ENCODE measurements around the gene NIFK.
"Not testable (repeated sequence)": the region's sequence is repeated elsewhere in the genome, so short reads cannot be mapped to it uniquely, and the experiment has no call there.

NIFK gene

GRCh38 chr2:121754851-121755236 is 18.2 kb upstream of the NIFK start:
- DNase-seq (ENCODE audit: low spot score), result no peak
- no peak for TF ChIP-seq CTCF (IDR thresholded peaks at IDR 0.05; ENCODE audit: extremely low read depth, missing control alignments)

- DNase-seq (ENCODE audit: low spot score), result no peak
- TF ChIP-seq CTCF (IDR thresholded peaks at IDR 0.05; ENCODE audit: extremely low read depth, missing control alignments), result no peak
Measured at GRCh38 chr2:121748202-121748601, 11.5 kb upstream of the NIFK start.

GRCh38 chr2:121746071-121746578 is 9.4 kb upstream of the NIFK start:
- TF ChIP-seq CTCF (IDR thresholded peaks at IDR 0.05; ENCODE audit: extremely low read depth, missing control alignments), result no peak

GRCh38 chr2:121741450-121741849 is 4.8 kb upstream of the NIFK start:
- DNase-seq (ENCODE audit: low spot score), result no peak
- TF ChIP-seq CTCF (IDR thresholded peaks at IDR 0.05; ENCODE audit: extremely low read depth, missing control alignments), result no peak

More at GRCh38 chr2:121746071-121746578, 9.4 kb upstream of the NIFK start:
- no peak for DNase-seq (ENCODE audit: low spot score)

GRCh38 chr2:121740973-121741372 is 4.3 kb upstream of the NIFK start:
- DNase-seq (ENCODE audit: low spot score), result no peak
- TF ChIP-seq CTCF (IDR thresholded peaks at IDR 0.05; ENCODE audit: extremely low read depth, missing control alignments), result no peak

GRCh38 chr2:121736140-121736461 is 574 bp downstream of the NIFK start:
- TF ChIP-seq CTCF (IDR thresholded peaks at IDR 0.05; ENCODE audit: extremely low read depth, missing control alignments), result no peak
- no peak for DNase-seq (ENCODE audit: low spot score)

- TF ChIP-seq CTCF (IDR thresholded peaks at IDR 0.05; ENCODE audit: extremely low read depth, missing control alignments), result peak; percentile 7
Measured at GRCh38 chr2:121735518-121736074, 1.1 kb downstream of the NIFK start.

GRCh38 chr2:121734544-121734943 is 2.1 kb downstream of the NIFK start:
- DNase-seq (ENCODE audit: low spot score), result not testable (repeated sequence)

More at GRCh38 chr2:121735518-121736074, 1.1 kb downstream of the NIFK start:
- no peak for DNase-seq (ENCODE audit: low spot score)
